GM19025 (cell line): ENCODE measurements around the gene PDE6A.
"Not testable (repeated sequence)": the region's sequence is repeated elsewhere in the genome, so short reads cannot be mapped to it uniquely, and the experiment has no call there.

Experiments
- ATAC-seq: cut with Tn5 transposase; IDR thresholded peaks from one replicate; pipeline ENCODE4 v1.9.1; 2021; ENCODE audit warnings: mild to moderate bottlenecking, low read depth, moderate library complexity; ENCODE audit not compliant: unreplicated experiment

Gene PDE6A

DNA sequence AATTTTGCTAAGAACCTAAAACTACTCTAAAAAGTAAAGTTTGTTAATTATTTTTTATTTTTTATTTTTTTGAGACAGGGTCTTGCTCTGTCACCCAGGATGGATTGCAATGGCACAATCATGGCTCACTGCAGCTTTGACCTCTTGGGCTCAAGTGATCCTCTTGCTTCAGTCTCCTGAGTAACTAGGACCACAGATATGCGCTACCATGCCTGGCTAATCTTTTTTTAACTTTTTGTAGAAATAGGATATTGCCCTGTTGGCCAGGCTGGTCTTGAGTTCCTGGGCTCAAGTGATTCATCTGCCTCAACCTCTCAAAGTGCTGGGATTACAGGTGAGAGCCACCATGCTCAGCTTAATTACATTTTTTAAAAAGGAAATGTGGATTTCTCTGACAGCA is 45.8 kb downstream of the PDE6A start:
- no peak for ATAC-seq

DNA sequence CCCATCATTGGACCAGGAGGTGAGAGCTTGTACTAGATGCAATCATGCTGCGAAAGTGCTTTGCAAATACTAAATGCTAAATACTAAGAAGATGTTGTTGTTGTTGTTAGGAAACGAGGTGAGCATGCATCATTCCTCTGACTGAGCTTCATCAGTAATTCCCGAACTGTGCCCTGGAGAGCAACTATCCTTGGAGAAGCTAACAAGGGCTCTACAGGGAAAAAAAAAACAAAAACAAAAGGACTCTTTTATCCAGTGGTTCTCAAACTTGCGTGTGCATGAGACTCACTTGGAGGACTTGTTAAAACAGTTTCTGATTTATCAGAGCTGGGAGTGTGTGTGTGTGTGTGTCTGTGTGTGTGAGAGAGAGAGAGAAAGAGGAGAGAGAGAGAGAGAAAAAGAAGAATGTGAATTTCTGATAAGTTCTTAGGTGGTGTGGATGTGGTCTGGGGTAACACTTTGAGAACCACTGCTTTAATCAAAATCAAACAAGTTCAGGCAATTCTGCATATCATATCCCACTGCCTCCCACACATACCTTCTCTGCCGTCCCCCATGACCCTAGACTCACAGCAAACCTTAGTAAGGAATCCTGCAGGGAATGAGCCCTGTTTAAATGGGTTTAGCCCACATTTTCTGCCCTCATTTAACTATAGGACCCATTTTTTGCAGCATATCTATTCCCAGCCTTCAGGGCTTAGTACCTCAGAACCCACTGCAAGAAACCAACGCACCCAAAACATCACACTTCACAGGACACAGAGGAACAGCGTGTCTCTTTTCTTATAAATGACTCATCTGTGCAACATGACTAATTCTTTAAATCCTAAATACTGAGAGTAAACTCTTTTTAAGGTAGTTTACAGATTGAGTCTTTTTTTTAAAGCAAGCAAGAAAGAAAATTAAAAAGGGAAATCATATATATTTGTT is 48.9 kb downstream of the PDE6A start:
- ATAC-seq = no peak

DNA sequence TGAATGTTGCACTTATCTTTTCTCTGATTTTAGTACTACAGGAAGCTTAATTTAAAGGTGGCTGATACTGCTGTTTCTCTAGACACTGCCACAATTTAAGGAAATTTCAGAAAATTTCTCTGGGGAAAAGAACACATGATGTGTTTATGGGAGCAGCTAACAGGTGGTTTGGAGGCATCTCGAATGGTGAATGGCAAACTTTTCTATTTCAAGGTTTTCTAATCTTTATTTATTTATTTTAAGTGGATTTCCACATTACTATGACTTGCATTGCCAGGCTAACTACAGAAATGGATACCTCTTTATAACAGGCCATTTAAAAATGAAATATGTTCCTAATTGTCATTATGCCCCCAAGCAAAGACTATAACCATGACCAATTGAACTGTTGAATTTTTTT is 50.4 kb downstream of the PDE6A start:
- ATAC-seq = no peak

DNA sequence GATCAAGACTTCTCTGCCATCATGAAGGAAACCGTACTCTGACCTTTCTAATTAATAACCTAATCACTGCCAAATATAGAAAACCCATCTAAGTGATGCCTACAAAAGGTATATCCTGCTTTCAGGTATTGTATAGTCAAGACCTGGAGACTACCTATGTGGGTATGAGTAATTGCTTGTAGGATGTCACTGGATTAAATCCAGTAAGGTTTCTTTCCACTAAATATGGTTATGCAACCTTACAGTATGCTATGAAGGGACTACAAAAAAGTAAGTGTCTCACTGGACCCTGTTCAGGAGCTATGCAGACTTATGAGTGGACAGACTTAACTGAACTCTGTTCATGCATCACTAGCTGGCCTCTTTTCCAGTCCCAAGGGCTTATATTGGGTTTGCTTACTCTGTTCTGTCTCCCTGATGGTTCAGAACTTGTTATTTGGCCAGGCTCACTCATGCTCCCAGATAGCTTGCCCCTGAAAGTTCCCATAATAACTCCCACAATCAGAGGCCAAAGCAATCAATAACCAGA is 51.1 kb downstream of the PDE6A start:
- ATAC-seq = no peak

DNA sequence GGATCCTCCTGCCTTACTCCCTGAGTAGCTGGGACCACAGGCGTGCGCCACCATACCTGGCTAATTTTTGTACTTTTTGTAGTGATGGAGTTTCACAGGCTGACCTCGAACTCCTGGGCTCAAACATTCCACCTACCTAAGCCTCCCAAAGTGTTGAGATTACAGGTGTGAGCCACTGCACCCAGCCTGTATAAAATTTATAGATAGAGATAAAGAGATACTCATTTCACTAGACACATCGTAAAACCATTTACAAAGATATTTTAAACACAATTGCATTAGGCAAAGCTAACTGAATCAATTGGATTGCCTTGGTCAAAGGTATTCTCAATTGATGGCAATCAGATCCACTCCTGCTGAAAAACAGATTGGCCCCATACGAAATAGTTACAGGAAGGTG is 52.0 kb downstream of the PDE6A start:
- ATAC-seq = no peak

DNA sequence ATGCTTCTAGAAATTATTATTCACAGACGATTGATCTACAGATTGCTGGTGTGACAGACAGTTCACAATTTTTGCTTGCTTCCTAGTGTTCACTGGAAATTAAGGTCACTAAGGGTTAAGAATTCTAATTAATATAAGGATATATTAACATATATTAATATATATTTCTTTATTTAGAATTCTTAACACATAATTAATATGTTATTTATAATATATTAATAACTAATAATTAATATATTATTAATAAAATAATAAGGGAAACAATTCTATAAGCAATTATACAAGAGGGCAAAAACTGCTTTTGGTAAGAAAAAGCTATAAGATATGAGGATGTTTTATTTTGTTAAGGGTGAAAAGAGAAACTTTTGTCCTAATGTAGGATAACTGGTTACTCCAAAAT is 56.3 kb downstream of the PDE6A start:
- no peak for ATAC-seq

DNA sequence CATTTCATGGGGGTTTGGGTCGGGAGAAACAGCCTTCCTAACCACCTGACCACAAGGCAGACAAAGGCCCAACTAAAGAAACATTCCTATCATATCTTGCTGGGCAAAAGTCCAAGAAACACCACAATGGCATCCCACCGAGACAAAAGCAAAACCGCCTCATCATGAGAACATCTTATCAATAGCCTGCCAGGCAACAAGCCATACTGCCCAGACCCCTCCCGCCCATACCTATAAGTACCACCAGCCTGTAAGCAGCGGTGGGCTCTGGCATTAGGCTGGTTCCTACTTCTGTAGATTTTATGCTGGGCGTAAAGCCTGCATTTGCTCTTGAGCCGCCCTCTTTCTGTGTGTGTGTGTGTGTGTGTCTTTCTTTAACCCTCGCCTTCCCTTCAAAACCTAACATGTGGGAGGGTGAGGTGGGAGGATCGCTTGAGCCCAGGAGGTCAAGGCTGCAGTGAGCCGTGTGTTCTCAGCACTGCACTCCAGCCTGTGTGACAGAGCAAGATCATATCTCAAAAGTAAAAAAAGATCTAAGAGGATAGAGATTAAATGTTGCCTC is 56.9 kb downstream of the PDE6A start:
- no peak for ATAC-seq

DNA sequence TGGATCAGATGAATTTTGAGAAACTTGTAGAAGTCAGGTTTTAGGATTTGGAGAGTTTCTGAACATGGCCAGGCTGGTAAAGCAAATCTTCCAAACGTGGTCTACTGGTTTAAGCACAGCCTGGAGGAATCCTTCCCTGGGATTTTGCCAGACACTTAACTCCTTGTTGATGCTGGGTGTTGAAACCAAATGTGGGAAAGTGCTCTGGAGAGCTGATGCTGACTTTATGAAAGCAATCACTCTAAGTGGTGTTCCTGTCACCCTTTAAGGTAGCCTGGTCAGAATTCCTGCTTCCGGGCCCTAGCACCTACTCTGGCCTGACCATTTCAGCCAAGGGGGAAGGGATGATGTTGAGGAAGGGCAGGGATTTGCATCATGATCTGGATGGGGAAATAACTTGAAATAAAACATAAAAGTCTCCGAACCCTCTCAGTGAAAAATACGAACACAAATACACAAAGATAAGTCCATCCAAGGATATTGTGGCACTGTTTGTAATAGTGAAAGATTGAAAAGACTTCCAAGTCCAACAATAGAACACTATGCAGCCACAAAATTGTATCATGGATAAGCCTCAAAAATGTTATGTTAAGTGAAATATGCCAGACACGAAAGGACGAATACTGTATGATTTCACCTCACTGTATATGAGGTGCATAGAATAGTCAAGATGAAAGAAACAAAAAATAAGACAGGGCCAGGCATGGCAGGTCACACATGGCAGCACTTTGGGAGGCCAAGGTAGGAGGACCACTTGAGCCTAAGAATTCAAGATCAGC is 57.7 kb downstream of the PDE6A start:
- ATAC-seq = no peak

DNA sequence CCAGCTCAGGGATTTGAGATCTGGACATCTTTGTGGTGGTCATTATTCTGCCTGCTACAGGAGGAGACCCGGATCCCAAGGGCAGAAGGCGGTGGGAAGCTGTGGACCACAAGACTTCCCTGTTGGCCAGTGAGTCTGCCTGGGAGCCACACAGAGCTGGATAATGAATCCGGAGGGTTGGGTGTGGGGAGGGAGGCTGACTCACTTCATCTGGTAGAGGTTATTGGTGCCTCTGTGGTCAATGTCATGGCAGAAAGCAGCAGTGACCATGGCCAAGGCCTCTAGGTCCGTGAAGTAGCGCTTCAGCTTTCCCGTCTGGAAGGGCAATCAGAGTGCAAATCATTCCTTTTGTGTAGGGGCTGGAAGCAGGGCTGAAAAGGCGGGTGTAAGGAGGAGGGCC is 58.5 kb downstream of the PDE6A start:
- ATAC-seq = no peak

DNA sequence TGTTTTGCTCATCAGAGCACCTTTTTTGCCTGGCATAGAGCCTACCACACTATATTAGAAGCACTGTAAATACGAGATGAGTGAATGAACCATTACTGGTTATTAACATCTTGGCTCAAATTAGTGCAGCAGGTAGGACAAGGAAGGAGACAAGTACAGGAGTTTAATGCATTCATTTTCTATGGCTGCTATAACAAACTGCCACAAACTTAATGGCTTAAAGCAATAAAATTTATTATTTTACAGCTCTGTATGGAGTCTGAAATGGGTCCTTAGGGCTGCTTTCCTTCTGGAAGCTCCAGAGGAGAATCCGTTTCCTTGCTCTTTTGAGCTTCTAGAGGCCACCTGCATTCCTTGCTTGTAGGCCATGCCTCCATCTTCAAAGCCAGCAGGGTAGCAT is 59.1 kb downstream of the PDE6A start:
- ATAC-seq = no peak

DNA sequence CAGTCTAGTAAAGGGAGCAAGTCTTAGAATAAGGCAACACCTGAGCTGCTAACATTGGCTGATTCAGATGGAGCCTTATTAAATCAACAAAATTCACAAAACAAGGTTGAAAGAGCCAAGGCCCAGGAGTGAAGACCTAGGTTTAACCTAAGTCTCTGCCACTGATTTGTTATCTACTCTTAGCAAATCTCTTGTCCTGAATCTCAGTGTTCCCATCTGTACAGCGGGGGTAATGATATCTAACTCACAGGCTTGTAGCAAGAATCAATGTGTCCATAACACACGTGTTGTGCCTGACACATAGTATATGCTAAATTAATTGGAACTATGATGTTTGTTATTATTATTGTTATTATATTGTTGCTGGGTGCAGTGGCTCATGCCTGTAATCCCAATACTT is 61.0 kb downstream of the PDE6A start:
- no peak for ATAC-seq

DNA sequence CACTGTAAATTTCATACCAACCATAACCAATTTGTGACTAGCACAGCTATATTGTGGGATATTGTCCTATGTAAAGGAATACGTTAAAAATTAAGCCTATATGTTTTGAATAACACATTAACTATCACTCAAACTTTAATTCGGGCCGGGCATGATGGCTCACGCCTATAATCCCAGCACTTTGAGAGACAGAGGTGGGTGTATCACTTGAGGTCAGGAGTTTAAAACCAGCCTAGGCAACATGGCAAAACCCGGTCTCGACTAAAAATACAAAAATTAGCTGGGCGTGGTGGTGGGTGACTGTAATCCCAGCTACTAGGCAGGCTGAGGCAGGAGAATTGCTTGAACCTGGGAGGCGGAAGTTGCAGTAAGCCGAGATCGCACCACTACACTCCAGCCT is 62.0 kb downstream of the PDE6A start:
- ATAC-seq = not testable (repeated sequence)

DNA sequence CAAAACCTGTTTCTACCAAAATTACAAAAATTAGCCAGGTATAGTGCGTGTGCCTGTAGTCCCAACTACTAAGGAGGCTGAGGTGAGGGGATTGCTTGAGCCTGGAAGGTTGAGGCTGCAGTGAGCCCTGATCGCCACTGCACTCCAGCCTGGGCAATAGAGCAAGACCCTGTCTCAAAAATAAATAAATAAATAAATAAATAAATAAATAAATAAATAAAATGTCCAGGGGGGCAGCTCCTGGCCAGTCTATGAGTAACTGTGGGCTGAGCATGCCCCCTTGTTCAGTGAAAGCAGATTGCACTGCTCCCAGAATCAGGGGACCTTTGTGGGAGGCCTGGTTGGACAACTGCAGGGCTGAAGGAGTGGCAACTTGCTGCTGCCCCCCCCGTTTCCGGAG is 62.7 kb downstream of the PDE6A start:
- no peak for ATAC-seq

DNA sequence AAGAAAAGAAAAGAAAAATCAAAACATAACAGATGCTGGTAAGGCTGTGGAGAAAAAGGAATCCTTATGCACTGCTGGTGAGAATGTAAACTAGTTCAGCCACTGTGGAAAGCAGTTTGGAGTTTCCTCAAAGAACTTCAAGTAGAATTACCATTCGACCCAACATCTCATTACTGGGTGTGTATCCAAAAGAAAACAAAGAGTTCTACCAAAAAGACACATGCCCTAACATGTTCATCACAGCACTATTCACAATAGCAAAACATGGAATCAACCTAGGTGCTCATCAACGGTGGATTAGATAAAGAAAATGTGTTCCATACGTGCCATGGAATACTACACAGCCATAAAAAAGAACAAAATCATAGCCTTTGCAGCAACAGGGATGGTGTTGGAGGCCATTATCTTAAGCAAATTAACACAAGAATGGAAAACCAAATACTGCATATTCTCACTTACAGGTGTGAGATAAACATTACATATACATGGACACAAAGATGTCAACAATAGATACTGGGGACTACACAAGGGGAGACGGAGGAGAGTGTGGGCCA is 63.4 kb downstream of the PDE6A start:
- no peak for ATAC-seq

DNA sequence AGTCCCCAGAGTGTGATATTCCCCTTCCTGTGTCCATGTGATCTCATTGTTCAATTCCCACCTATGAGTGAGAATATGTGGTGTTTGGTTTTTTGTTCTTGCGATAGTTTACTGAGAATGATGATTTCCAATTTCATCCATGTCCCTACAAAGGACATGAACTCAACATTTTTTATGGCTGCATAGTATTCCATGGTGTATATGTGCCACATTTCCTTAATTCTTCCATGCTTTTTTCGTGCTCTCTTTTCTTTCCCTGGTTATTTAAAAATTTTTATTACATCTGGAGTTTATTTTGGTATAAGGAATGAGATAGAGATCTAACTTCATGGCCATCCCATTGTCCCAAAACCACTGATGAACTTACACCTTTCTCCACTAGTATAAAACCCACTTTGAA is 65.0 kb downstream of the PDE6A start:
- not testable (repeated sequence) for ATAC-seq

DNA sequence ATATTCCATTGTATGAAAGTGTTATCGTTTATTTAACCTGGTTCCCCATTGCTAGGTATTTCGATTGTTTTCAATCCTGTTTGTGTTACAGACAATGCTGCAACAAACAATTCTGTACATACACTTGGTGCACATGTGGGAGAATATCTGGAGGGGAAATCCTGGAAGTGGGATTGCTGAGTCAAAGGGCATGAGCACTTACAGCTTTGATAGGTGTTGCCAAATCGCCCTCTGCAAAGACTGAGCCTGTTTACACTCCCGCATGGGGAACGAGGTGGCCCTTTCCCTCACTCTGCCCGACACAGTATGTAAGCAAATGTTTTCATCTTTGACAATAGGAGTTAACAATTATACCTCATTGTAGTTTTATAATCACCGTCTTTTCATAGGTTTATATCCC is 66.2 kb downstream of the PDE6A start:
- ATAC-seq = no peak

DNA sequence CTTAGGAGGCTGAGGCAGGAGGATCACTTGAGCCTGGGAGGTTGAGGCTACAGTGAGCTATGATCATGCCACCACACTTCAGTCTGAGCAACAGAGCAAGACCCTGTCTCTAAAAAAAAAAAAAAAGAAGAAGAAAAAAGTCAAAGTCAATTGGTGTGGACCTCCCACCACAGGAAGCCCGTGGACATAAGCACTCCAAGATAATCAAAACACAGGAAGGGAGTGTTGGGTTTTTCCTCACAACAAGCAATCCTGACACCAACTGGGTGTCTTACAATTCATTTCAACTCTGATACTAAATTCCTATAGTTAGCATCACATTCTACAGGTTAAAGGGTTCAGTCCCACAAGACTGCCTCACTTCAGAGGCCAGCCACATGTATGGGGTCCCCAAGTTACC is 70.7 kb downstream of the PDE6A start:
- no peak for ATAC-seq

DNA sequence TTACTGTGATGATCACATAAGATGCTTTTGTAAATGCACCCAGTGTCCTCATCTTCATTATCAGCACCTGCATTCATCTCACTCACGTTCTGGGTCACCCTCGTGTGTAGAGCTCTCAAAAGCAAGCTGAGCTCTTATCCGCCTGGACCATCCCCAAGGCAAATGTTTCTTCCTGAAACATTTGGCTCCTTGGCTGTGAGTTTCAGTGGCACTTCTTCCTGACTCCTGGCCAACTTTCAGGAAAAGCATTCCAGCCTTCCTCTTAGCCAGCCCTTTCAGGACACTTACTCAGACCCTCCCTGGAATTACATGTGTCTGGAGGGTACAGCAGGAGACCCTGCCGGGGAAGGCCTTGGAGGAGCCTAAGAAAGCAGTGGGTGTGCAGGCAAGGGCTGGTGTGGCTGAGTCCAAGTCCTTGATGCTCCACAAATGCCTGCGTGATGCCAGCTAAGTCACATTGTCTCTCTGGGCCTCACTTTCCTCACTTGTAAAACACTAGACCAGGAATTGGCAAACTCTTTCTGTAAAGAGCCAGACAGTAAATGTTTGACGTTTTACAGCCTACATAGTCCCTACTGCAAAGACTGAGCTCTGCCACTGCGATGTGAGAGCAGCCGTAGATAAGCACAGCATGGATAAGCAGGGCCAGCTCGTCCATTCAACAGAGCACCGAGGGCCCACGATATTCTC is 72.1 kb downstream of the PDE6A start:
- no peak for ATAC-seq

DNA sequence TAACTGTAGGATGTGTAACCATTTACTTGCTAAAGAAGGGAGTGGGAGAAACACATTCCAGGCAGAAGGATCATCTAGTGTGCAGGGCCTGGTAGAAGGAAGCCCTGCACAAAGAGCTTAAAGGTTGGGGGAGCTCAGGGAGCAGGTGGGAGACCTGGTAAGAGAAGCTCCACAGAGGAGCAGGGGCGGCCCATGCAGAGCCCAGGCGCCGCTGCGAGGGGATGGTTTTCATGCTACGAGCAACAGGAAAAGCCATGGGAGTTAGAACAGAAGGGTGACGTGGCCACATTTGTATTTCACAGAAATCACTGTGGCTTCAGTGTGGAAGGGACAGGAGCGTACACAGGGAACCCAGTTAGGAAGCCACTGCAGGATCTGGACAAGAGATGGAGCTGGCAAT is 73.1 kb downstream of the PDE6A start:
- ATAC-seq = no peak

DNA sequence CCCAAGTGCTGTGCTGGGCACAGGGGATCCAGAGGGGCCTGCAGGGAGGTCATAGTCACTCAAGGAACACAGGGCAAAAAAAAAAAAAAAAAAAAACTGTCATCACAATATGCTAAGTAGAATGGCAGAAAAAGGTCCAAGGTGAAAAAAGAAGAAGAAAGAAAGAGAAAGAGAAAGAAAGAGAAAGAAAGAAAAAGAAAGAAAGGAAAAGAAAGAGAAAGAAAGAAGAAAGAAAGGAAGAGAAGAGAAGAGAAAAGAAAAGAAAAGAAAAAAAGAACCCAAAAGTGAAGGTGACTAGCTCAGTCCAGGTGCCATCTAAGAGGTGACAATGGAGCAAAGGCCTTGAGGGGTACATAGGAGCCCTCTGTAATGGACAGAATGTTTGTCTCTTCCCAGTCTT is 73.9 kb downstream of the PDE6A start:
- ATAC-seq = no peak
